Activated CD4-positive, alpha-beta T cell treated with anti-CD3 and anti-CD28 coated beads, Interleukin-2, amount 10 ng/mL, durations not matched to agents 7 days and 5 days (primary cell): Measurements from ENCODE around the gene TBL1XR1. TPM values are rescaled to one million over a fixed set of nuclear protein-coding genes. Genes with fewer than 3 reads are reported as not detected.
A peak's percentile ranks its signal among the peaks of the same experiment; 100 is the strongest.
"Not testable (repeated sequence)": the region's sequence is repeated elsewhere in the genome, so short reads cannot be mapped to it uniquely, and the experiment has no call there.

Experiments
- CTCF ChIA-PET: fragments of 350-600 bp; sonication (Branson Sonifier 250); formaldehyde crosslinking; loops from one replicate; lab custom pipeline; 2021; ENCODE audit warnings: antibody characterized with exemption; lab: Charles Lee
- POLR2A ChIA-PET: fragments of 350-600 bp; sonication (Branson Sonifier 250); formaldehyde crosslinking; loops from one replicate; lab custom pipeline; 2021; ENCODE audit warnings: antibody characterized with exemption; lab: Charles Lee
- DNase-seq: peaks from one replicate; pipeline ENCODE4 v3.0.0-alpha.2; 2020
- H3K27ac Mint-ChIP-seq: one replicate; pipeline ENCODE4 v1.8.0; 2021; ENCODE audit warnings: mild to moderate bottlenecking, moderate library complexity, mixed read lengths
- H3K27me3 Mint-ChIP-seq: one replicate; pipeline ENCODE4 v1.8.0; 2021; ENCODE audit warnings: mixed read lengths
- H3K36me3 Mint-ChIP-seq: one replicate; pipeline ENCODE4 v1.8.0; 2021; ENCODE audit warnings: low read depth, mixed read lengths
- H3K4me1 Mint-ChIP-seq: one replicate; pipeline ENCODE4 v1.8.0; 2021; ENCODE audit warnings: mixed read lengths
- H3K4me3 Mint-ChIP-seq: one replicate; pipeline ENCODE4 v1.8.0; 2021; ENCODE audit warnings: mild to moderate bottlenecking, moderate library complexity, mixed read lengths
- H3K9me3 Mint-ChIP-seq: one replicate; pipeline ENCODE4 v1.8.0; 2021; ENCODE audit warnings: mixed read lengths
- total RNA-seq, 2 experiments: library from RNA; stranded (reverse); gene quantifications; one replicate each; pipeline ENCODE4 v1.2.3, GENCODE V29; 2021

Gene TBL1XR1
- total RNA-seq, 2 experiments from 2014 or later: 167 to 169 TPM

GRCh38 chr3:177174607-177175170 is 22.6 kb downstream of the TBL1XR1 start:
- Mint-ChIP-seq H3K27me3 (no peaks in the 10 kb centered on the region), H3K4me3 (no peak overlapping the region), H3K4me1 (peaks cover 43% of the 10 kb centered on the region), H3K9me3 (peaks cover 3% of the 10 kb centered on the region), H3K27ac (no peak overlapping the region), H3K36me3 (peaks cover 48% of the 10 kb centered on the region)
- CTCF ChIA-PET: interaction anchor here (0.6 to 2.0 kb wide), 6 partner anchors 10 to 188 kb away, joined by 3 to 4 read pairs (median 3); no protein-coding TSS in a partner anchor
- no peak for DNase-seq
- POLR2A ChIA-PET: interaction anchor here (0.6 kb wide), 1 partner anchor 18 kb away, joined by 4 read pairs; no protein-coding TSS in a partner anchor

- peaks cover 49% of the 10 kb centered on the region for H3K4me1 Mint-ChIP-seq
- POLR2A ChIA-PET: no interaction called here
- peak overlapping the region; percentile 22 for H3K27ac Mint-ChIP-seq
- DNase-seq: no peak
- peaks cover 49% of the 10 kb centered on the region for H3K36me3 Mint-ChIP-seq
- H3K9me3 Mint-ChIP-seq: peaks cover 9% of the 10 kb centered on the region
- no peaks in the 10 kb centered on the region for H3K27me3 Mint-ChIP-seq
- no peak overlapping the region for H3K4me3 Mint-ChIP-seq
- CTCF ChIA-PET: no interaction called here
Observed at GRCh38 chr3:177169936-177170722, 27.2 kb downstream of the TBL1XR1 start.

- Mint-ChIP-seq H3K4me1 (peaks cover 46% of the 10 kb centered on the region), H3K27ac (no peak overlapping the region), H3K36me3 (peaks cover 58% of the 10 kb centered on the region), H3K4me3 (no peak overlapping the region), H3K9me3 (peaks cover 12% of the 10 kb centered on the region), H3K27me3 (no peaks in the 10 kb centered on the region)
- POLR2A ChIA-PET: no interaction called here
- CTCF ChIA-PET: no interaction called here
- DNase-seq: no peak
Observed at GRCh38 chr3:177168431-177168830, 28.9 kb downstream of the TBL1XR1 start.

GRCh38 chr3:177162742-177163141 is 34.5 kb downstream of the TBL1XR1 start:
- Mint-ChIP-seq H3K27ac (no peak overlapping the region), H3K36me3 (peaks cover 53% of the 10 kb centered on the region), H3K9me3 (peaks cover 12% of the 10 kb centered on the region), H3K27me3 (no peaks in the 10 kb centered on the region), H3K4me1 (peaks cover 39% of the 10 kb centered on the region), H3K4me3 (no peak overlapping the region)
- POLR2A ChIA-PET: no interaction called here
- DNase-seq: no peak
- CTCF ChIA-PET: no interaction called here

- Mint-ChIP-seq H3K36me3 (peaks cover 51% of the 10 kb centered on the region), H3K4me1 (peaks cover 37% of the 10 kb centered on the region)
- H3K9me3 Mint-ChIP-seq, H3K4me3 Mint-ChIP-seq, H3K27ac Mint-ChIP-seq, H3K27me3 Mint-ChIP-seq, DNase-seq: not testable (repeated sequence)
- ChIA-PET CTCF (interaction anchor here (0.6 to 1.2 kb wide), 3 partner anchors 13 to 1509 kb away, joined by 3 read pairs; no protein-coding TSS in a partner anchor), POLR2A (interaction anchor here (0.7 kb wide), 1 partner anchor 11 kb away, joined by 6 read pairs; no protein-coding TSS in a partner anchor)
Observed at GRCh38 chr3:177161603-177162002, 35.7 kb downstream of the TBL1XR1 start.

GRCh38 chr3:177158461-177158860 is 38.8 kb downstream of the TBL1XR1 start:
- POLR2A ChIA-PET: interaction anchor here (0.7 kb wide), 1 partner anchor 194 kb away, joined by 4 read pairs; no protein-coding TSS in a partner anchor
- H3K9me3 Mint-ChIP-seq: peaks cover 4% of the 10 kb centered on the region
- H3K27ac Mint-ChIP-seq: no peak overlapping the region
- H3K4me3 Mint-ChIP-seq: no peak overlapping the region
- peaks cover 36% of the 10 kb centered on the region for H3K36me3 Mint-ChIP-seq
- H3K27me3 Mint-ChIP-seq: no peaks in the 10 kb centered on the region
- no peak for DNase-seq
- H3K4me1 Mint-ChIP-seq: peaks cover 29% of the 10 kb centered on the region
- CTCF ChIA-PET: interaction anchor here (1.5 to 2.2 kb wide), 3 partner anchors 10 to 19 kb away, joined by 6 to 7 read pairs (median 6); no protein-coding TSS in a partner anchor

GRCh38 chr3:177157492-177157891 is 39.8 kb downstream of the TBL1XR1 start:
- CTCF ChIA-PET: no interaction called here
- no peak for DNase-seq
- no peak overlapping the region for H3K27ac Mint-ChIP-seq
- H3K4me1 Mint-ChIP-seq: peaks cover 29% of the 10 kb centered on the region
- POLR2A ChIA-PET: no interaction called here
- H3K4me3 Mint-ChIP-seq: no peak overlapping the region
- H3K27me3 Mint-ChIP-seq: no peaks in the 10 kb centered on the region
- H3K36me3 Mint-ChIP-seq: peaks cover 27% of the 10 kb centered on the region
- peaks cover 4% of the 10 kb centered on the region for H3K9me3 Mint-ChIP-seq

GRCh38 chr3:177154733-177155132 is 42.5 kb downstream of the TBL1XR1 start:
- H3K27me3 Mint-ChIP-seq: no peaks in the 10 kb centered on the region
- ChIA-PET POLR2A (no interaction called here), CTCF (no interaction called here)
- no peak overlapping the region for H3K27ac Mint-ChIP-seq
- H3K36me3 Mint-ChIP-seq: peaks cover 21% of the 10 kb centered on the region
- peaks cover 4% of the 10 kb centered on the region for H3K9me3 Mint-ChIP-seq
- H3K4me3 Mint-ChIP-seq: no peak overlapping the region
- no peak for DNase-seq
- peaks cover 39% of the 10 kb centered on the region for H3K4me1 Mint-ChIP-seq

GRCh38 chr3:177150970-177151627 is 46.2 kb downstream of the TBL1XR1 start:
- Mint-ChIP-seq H3K9me3 (peaks cover 2% of the 10 kb centered on the region), H3K27ac (no peak overlapping the region), H3K4me3 (no peak overlapping the region), H3K27me3 (no peaks in the 10 kb centered on the region), H3K36me3 (peaks cover 24% of the 10 kb centered on the region), H3K4me1 (peaks cover 50% of the 10 kb centered on the region)
- POLR2A ChIA-PET: interaction anchor here (0.5 to 1.1 kb wide), 3 partner anchors 10 to 74 kb away, joined by 3 to 6 read pairs (median 3); no protein-coding TSS in a partner anchor
- CTCF ChIA-PET: interaction anchor here (0.6 to 2.5 kb wide), 4 partner anchors 9 to 461 kb away, joined by 3 to 9 read pairs (median 4); no protein-coding TSS in a partner anchor
- DNase-seq: no peak

GRCh38 chr3:177150218-177150916 is 46.9 kb downstream of the TBL1XR1 start:
- peaks cover 30% of the 10 kb centered on the region for H3K36me3 Mint-ChIP-seq
- ChIA-PET POLR2A (interaction anchor here (0.6 kb wide), 1 partner anchor 31 kb away, joined by 3 read pairs; no protein-coding TSS in a partner anchor), CTCF (interaction anchor here (1.0 to 2.5 kb wide), 3 partner anchors 10 to 206 kb away, joined by 3 to 9 read pairs (median 3); no protein-coding TSS in a partner anchor)
- no peak for DNase-seq
- peaks cover 58% of the 10 kb centered on the region for H3K4me1 Mint-ChIP-seq
- H3K27me3 Mint-ChIP-seq: no peaks in the 10 kb centered on the region
- H3K4me3 Mint-ChIP-seq: no peak overlapping the region
- no peak overlapping the region for H3K27ac Mint-ChIP-seq
- peaks cover 2% of the 10 kb centered on the region for H3K9me3 Mint-ChIP-seq

GRCh38 chr3:177149106-177149505 is 48.2 kb downstream of the TBL1XR1 start:
- H3K9me3 Mint-ChIP-seq: no peaks in the 10 kb centered on the region
- no peak for DNase-seq
- H3K4me3 Mint-ChIP-seq: no peak overlapping the region
- H3K36me3 Mint-ChIP-seq: peaks cover 30% of the 10 kb centered on the region
- POLR2A ChIA-PET: no interaction called here
- H3K27ac Mint-ChIP-seq: no peak overlapping the region
- H3K27me3 Mint-ChIP-seq: no peaks in the 10 kb centered on the region
- CTCF ChIA-PET: interaction anchor here (0.6 to 2.5 kb wide), 4 partner anchors 11 to 198 kb away, joined by 3 to 9 read pairs (median 3); no protein-coding TSS in a partner anchor
- H3K4me1 Mint-ChIP-seq: peaks cover 65% of the 10 kb centered on the region

- peak overlapping the region; percentile 75 for H3K27ac Mint-ChIP-seq
- no peaks in the 10 kb centered on the region for H3K27me3 Mint-ChIP-seq
- no peaks in the 10 kb centered on the region for H3K9me3 Mint-ChIP-seq
- DNase-seq: no peak
- H3K36me3 Mint-ChIP-seq: peaks cover 33% of the 10 kb centered on the region
- peaks cover 73% of the 10 kb centered on the region for H3K4me1 Mint-ChIP-seq
- no peak overlapping the region for H3K4me3 Mint-ChIP-seq
- ChIA-PET POLR2A (interaction anchor here (0.9 kb wide), 1 partner anchor 39 kb away, joined by 3 read pairs; no protein-coding TSS in a partner anchor), CTCF (interaction anchor here (1.2 to 1.6 kb wide), 4 partner anchors 10 to 67 kb away, joined by 3 to 6 read pairs (median 3); no protein-coding TSS in a partner anchor)
Observed at GRCh38 chr3:177147790-177148189, 49.5 kb downstream of the TBL1XR1 start.
